ENCODE results near the gene SLIT1. TPM values are rescaled to one million over a fixed set of nuclear protein-coding genes. Genes with fewer than 3 reads are reported as not detected.

The SLIT1 gene
- total RNA-seq, 1 donor from 2014 or later: under 0.01 TPM

- no peak overlapping the region for H3K27ac ChIP-seq (ENCODE audit: low read depth, low read length)
- no peaks in the 10 kb centered on the region for H3K27me3 ChIP-seq (ENCODE audit: control insufficient read depth in 3 of 3, insufficient read depth in 3 of 3, low read length in 3 of 3)
- no peaks in the 10 kb centered on the region for H3K9me3 ChIP-seq (ENCODE audit: control insufficient read depth in 3 of 3, low read length in 3 of 3)
- H3K36me3 ChIP-seq (ENCODE audit: control insufficient read depth in 3 of 3, insufficient read depth in 3 of 3, low read length in 3 of 3): no peaks in the 10 kb centered on the region
- H3K9ac ChIP-seq (ENCODE audit: low read depth in 1 of 3, low read length in 3 of 3): no peak overlapping the region
- H3K4me1 ChIP-seq (ENCODE audit: control insufficient read depth in 3 of 3, insufficient read depth in 3 of 3, low read length in 3 of 3): no peaks in the 10 kb centered on the region
- H3K4me3 ChIP-seq (ENCODE audit: low read length in 3 of 3): no peak overlapping the region
Measured at GRCh38 chr10:97047083-97047736, 138.5 kb downstream of the SLIT1 start.

GRCh38 chr10:97046456-97047082 lies 139.2 kb downstream of the SLIT1 start:
- no peaks in the 10 kb centered on the region for H3K4me1 ChIP-seq (ENCODE audit: control insufficient read depth in 3 of 3, insufficient read depth in 3 of 3, low read length in 3 of 3)
- no peaks in the 10 kb centered on the region for H3K27me3 ChIP-seq (ENCODE audit: control insufficient read depth in 3 of 3, insufficient read depth in 3 of 3, low read length in 3 of 3)
- H3K9ac ChIP-seq (ENCODE audit: low read depth in 1 of 3, low read length in 3 of 3): no peak overlapping the region
- H3K9me3 ChIP-seq (ENCODE audit: control insufficient read depth in 3 of 3, low read length in 3 of 3): no peaks in the 10 kb centered on the region
- H3K36me3 ChIP-seq (ENCODE audit: control insufficient read depth in 3 of 3, insufficient read depth in 3 of 3, low read length in 3 of 3): no peaks in the 10 kb centered on the region
- no peak overlapping the region for H3K4me3 ChIP-seq (ENCODE audit: low read length in 3 of 3)
- no peak overlapping the region for H3K27ac ChIP-seq (ENCODE audit: low read depth, low read length)

GRCh38 chr10:97043563-97043855 lies 142.2 kb downstream of the SLIT1 start:
- Histone ChIP-seq H3K4me3 (ENCODE audit: low read length in 3 of 3) (no peak overlapping the region), H3K9ac (ENCODE audit: low read depth in 1 of 3, low read length in 3 of 3) (no peak overlapping the region), H3K4me1 (ENCODE audit: control insufficient read depth in 3 of 3, insufficient read depth in 3 of 3, low read length in 3 of 3) (no peaks in the 10 kb centered on the region), H3K36me3 (ENCODE audit: control insufficient read depth in 3 of 3, insufficient read depth in 3 of 3, low read length in 3 of 3) (no peaks in the 10 kb centered on the region), H3K27ac (ENCODE audit: low read depth, low read length) (no peak overlapping the region), H3K9me3 (ENCODE audit: control insufficient read depth in 3 of 3, low read length in 3 of 3) (no peaks in the 10 kb centered on the region), H3K27me3 (ENCODE audit: control insufficient read depth in 3 of 3, insufficient read depth in 3 of 3, low read length in 3 of 3) (no peaks in the 10 kb centered on the region)

GRCh38 chr10:97042716-97043562 lies 142.8 kb downstream of the SLIT1 start:
- Histone ChIP-seq H3K27ac (ENCODE audit: low read depth, low read length) (no peak overlapping the region), H3K27me3 (ENCODE audit: control insufficient read depth in 3 of 3, insufficient read depth in 3 of 3, low read length in 3 of 3) (no peaks in the 10 kb centered on the region), H3K9ac (ENCODE audit: low read depth in 1 of 3, low read length in 3 of 3) (no peak overlapping the region), H3K4me3 (ENCODE audit: low read length in 3 of 3) (no peak overlapping the region), H3K9me3 (ENCODE audit: control insufficient read depth in 3 of 3, low read length in 3 of 3) (no peaks in the 10 kb centered on the region), H3K36me3 (ENCODE audit: control insufficient read depth in 3 of 3, insufficient read depth in 3 of 3, low read length in 3 of 3) (no peaks in the 10 kb centered on the region), H3K4me1 (ENCODE audit: control insufficient read depth in 3 of 3, insufficient read depth in 3 of 3, low read length in 3 of 3) (peaks cover 3 to 4% (median 4%) of the 10 kb centered on the region in 3 donors)

- no peaks in the 10 kb centered on the region for H3K27me3 ChIP-seq (ENCODE audit: control insufficient read depth in 3 of 3, insufficient read depth in 3 of 3, low read length in 3 of 3)
- no peaks in the 10 kb centered on the region for H3K36me3 ChIP-seq (ENCODE audit: control insufficient read depth in 3 of 3, insufficient read depth in 3 of 3, low read length in 3 of 3)
- H3K27ac ChIP-seq (ENCODE audit: low read depth, low read length): no peak overlapping the region
- H3K4me3 ChIP-seq (ENCODE audit: low read length in 3 of 3): no peak overlapping the region
- H3K9ac ChIP-seq (ENCODE audit: low read depth in 1 of 3, low read length in 3 of 3): no peak overlapping the region
- H3K4me1 ChIP-seq (ENCODE audit: control insufficient read depth in 3 of 3, insufficient read depth in 3 of 3, low read length in 3 of 3): peaks cover 9 to 10% (median 9%) of the 10 kb centered on the region in 3 donors
- no peaks in the 10 kb centered on the region for H3K9me3 ChIP-seq (ENCODE audit: control insufficient read depth in 3 of 3, low read length in 3 of 3)
Measured at GRCh38 chr10:97042081-97042480, 143.7 kb downstream of the SLIT1 start.

GRCh38 chr10:97040706-97041105 lies 145.1 kb downstream of the SLIT1 start:
- no peak overlapping the region for H3K9ac ChIP-seq (ENCODE audit: low read depth in 1 of 3, low read length in 3 of 3)
- H3K27ac ChIP-seq (ENCODE audit: low read depth, low read length): no peak overlapping the region
- no peak overlapping the region for H3K4me3 ChIP-seq (ENCODE audit: low read length in 3 of 3)
- peaks cover 9 to 10% (median 9%) of the 10 kb centered on the region in 3 donors for H3K4me1 ChIP-seq (ENCODE audit: control insufficient read depth in 3 of 3, insufficient read depth in 3 of 3, low read length in 3 of 3)
- no peaks in the 10 kb centered on the region for H3K27me3 ChIP-seq (ENCODE audit: control insufficient read depth in 3 of 3, insufficient read depth in 3 of 3, low read length in 3 of 3)
- no peaks in the 10 kb centered on the region for H3K36me3 ChIP-seq (ENCODE audit: control insufficient read depth in 3 of 3, insufficient read depth in 3 of 3, low read length in 3 of 3)
- no peaks in the 10 kb centered on the region for H3K9me3 ChIP-seq (ENCODE audit: control insufficient read depth in 3 of 3, low read length in 3 of 3)

- peaks cover 9 to 11% (median 10%) of the 10 kb centered on the region in 3 donors for H3K4me1 ChIP-seq (ENCODE audit: control insufficient read depth in 3 of 3, insufficient read depth in 3 of 3, low read length in 3 of 3)
- no peaks in the 10 kb centered on the region for H3K9me3 ChIP-seq (ENCODE audit: control insufficient read depth in 3 of 3, low read length in 3 of 3)
Measured at GRCh38 chr10:97040248-97040584, 145.5 kb downstream of the SLIT1 start.

GRCh38 chr10:97039538-97040247 lies 146.1 kb downstream of the SLIT1 start:
- no peak overlapping the region for H3K27ac ChIP-seq (ENCODE audit: low read depth, low read length)
- H3K4me1 ChIP-seq (ENCODE audit: control insufficient read depth in 3 of 3, insufficient read depth in 3 of 3, low read length in 3 of 3): peaks cover 9 to 14% (median 10%) of the 10 kb centered on the region in 3 donors
- no peaks in the 10 kb centered on the region for H3K27me3 ChIP-seq (ENCODE audit: control insufficient read depth in 3 of 3, insufficient read depth in 3 of 3, low read length in 3 of 3)
- H3K4me3 ChIP-seq (ENCODE audit: low read length in 3 of 3): no peak overlapping the region
- no peaks in the 10 kb centered on the region for H3K36me3 ChIP-seq (ENCODE audit: control insufficient read depth in 3 of 3, insufficient read depth in 3 of 3, low read length in 3 of 3)
- H3K9ac ChIP-seq (ENCODE audit: low read depth in 1 of 3, low read length in 3 of 3): no peak overlapping the region
- H3K9me3 ChIP-seq (ENCODE audit: control insufficient read depth in 3 of 3, low read length in 3 of 3): no peaks in the 10 kb centered on the region

More at GRCh38 chr10:97040248-97040584, 145.5 kb downstream of the SLIT1 start:
- Histone ChIP-seq H3K27ac (ENCODE audit: low read depth, low read length) (no peak overlapping the region), H3K36me3 (ENCODE audit: control insufficient read depth in 3 of 3, insufficient read depth in 3 of 3, low read length in 3 of 3) (no peaks in the 10 kb centered on the region), H3K4me3 (ENCODE audit: low read length in 3 of 3) (no peak overlapping the region), H3K27me3 (ENCODE audit: control insufficient read depth in 3 of 3, insufficient read depth in 3 of 3, low read length in 3 of 3) (no peaks in the 10 kb centered on the region), H3K9ac (ENCODE audit: low read depth in 1 of 3, low read length in 3 of 3) (no peak overlapping the region)

GRCh38 chr10:97038688-97039087 lies 147.1 kb downstream of the SLIT1 start:
- no peak overlapping the region for H3K9ac ChIP-seq (ENCODE audit: low read depth in 1 of 3, low read length in 3 of 3)
- no peaks in the 10 kb centered on the region for H3K27me3 ChIP-seq (ENCODE audit: control insufficient read depth in 3 of 3, insufficient read depth in 3 of 3, low read length in 3 of 3)

More at GRCh38 chr10:97038688-97039087, 147.1 kb downstream of the SLIT1 start:
- Histone ChIP-seq H3K36me3 (ENCODE audit: control insufficient read depth in 3 of 3, insufficient read depth in 3 of 3, low read length in 3 of 3) (no peaks in the 10 kb centered on the region), H3K27ac (ENCODE audit: low read depth, low read length) (no peak overlapping the region), H3K9me3 (ENCODE audit: control insufficient read depth in 3 of 3, low read length in 3 of 3) (no peaks in the 10 kb centered on the region), H3K4me3 (ENCODE audit: low read length in 3 of 3) (no peak overlapping the region), H3K4me1 (ENCODE audit: control insufficient read depth in 3 of 3, insufficient read depth in 3 of 3, low read length in 3 of 3) (peaks cover 9 to 14% (median 10%) of the 10 kb centered on the region in 3 donors)

Data from skeletal muscle tissue (tissue), 4 donors.